NCI-H146 treated with DMSO at 0.1 percent for 48 hours (cell line): ENCODE data around the gene STK10.

Experiments used
- DNase-seq: peaks from one replicate; lab custom pipeline; 2025; ENCODE audit not compliant: unreplicated experiment; lab: John Stamatoyannopoulos, UW

Gene STK10

DNA sequence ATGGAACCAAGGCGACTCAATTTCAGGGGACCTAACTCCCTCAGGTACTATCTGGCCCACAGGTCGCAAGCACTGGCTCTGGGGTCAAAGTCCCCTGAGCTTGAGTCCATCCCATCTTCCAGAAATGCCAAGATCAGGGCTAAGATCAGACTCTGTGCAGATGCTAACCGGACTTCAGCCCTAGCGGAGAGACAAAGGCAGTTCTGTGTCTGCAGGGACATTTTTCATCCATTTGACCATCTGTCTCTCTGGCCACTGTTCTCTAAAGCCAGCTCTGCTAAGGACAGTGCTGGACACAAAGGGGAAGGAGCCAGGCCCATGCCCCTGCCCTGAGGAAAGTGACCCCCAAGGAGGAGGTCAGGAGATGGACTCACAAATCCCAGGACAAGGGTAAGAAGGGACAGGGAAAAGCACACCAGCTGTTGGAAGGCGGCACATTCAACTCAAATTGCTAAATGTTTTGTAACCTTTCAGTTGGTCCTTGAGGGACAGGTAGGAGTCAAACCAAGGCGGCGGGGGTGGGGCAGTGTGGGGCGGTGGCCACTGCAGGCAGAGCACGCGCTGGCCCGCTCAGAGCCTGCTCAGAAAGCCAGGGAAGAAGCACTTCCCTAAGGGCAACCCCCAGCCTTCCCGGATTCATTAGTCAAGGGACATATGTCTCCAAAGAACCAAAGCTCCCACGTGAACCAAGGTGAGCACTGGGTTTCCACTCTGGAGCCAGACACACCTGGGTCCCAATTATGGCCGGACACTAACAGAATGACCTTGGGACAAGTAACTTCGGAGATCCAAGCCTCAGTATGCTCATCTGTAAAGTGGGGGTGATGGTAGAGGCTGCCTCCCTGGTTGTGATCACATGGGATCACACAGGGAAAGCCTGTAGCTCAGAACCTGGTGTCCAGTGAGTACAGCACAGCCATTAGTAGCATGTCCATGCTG is 42.8 kb downstream of the STK10 start:
- no peak for DNase-seq

DNA sequence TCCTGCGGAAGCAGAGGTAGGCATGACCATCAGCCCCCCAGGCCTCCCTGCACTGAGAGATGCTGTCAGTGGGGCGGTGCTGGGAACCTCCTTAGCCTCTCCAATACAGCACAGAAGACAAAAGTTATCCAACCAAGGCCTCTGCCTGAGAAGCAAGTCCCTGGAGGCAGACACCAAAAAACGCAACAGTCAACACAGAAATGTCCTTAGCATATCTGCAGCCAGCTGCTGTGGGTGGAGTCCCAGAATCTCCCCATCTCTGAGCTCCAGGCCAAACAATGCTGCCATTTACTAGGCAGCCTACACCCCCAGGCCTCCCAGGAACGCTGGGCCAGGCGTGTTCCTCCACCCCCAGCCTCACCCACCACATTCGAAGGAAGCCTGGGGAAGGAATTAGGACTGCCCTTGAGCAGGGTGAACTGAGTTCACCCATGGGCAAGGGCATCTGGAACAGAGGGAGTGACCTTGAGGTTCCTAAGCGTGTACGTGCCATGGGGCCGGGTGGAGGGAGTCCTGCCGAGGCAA is 43.7 kb downstream of the STK10 start:
- DNase-seq, result no peak

DNA sequence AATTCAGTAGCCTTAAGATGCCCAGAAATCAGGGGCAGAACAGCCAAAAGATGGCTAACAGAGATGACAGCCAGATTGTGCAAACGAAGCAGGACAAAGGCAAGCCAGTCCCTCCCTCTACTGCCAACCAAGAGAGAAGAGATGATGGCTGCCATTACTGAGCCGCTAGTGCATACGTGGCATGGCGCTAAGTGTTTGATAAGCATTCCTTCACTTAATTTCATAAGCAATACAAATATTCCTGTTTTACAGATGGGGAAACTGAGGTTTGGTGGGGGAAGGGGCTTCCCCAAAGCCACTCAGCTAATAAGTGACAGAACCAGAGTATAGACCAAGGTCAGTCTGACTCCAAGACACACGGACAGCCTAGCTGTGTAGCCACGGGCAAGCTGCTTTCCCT is 44.1 kb downstream of the STK10 start:
- no peak for DNase-seq

DNA sequence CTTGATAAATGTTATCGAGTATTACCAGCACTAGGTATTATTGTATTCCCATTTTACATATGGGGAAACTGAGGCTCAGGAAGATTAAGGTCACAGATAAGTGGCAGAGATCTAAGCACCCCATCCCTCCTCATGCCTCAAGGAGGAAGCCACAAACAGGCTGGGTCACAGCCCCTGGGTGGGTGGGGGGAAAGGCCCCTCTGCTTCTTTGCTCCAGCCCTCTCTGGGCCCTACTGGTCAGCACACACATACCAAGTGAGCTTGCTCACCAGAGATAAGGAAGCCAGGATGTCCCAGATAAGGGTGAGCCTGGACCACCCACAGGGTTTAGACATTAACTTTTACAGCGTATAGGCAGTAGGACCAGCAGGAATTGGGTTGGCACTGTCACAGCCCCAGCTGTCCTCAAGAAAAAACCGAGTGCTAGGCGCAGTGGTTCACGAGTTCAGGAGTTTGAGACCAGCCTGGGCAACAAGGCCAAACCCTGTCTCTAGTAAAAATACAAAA is 45.3 kb downstream of the STK10 start:
- no peak for DNase-seq

DNA sequence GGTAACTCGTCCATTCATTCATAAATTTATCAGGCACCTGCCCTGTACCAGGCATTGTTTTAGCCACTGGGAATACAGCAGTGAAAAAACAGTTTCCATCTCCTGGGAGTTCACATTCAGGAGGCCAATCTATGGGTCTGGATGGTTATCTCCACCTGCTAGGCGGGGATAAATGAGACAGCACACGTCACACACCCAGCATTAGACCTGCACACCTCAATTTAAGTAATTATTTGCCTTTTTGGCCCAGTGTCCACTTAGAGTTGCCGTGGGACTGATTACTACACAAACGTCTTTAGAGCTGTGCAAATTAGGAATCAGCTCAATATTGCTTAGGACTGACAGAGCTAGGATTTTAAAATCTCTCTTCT is 46.1 kb downstream of the STK10 start:
- DNase-seq, result no peak

DNA sequence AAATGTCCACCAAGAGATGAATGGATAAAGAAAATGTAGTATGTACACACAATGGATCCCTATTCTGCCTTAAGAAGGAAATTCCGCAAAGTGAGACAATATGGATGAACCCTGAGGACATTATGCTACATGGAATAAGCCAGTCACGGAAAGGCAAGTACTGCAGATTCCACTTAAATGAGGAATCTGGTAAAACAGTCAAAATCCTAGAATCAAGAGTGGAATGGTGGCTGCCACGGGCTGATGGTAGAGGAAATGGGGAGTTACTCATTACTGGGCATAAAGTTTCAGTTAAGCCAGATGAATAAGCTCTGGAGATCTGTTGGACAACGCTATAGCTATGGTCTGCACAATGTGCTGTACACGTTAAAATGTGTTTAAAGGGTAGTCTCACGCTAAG is 47.2 kb downstream of the STK10 start:
- DNase-seq, result no peak

DNA sequence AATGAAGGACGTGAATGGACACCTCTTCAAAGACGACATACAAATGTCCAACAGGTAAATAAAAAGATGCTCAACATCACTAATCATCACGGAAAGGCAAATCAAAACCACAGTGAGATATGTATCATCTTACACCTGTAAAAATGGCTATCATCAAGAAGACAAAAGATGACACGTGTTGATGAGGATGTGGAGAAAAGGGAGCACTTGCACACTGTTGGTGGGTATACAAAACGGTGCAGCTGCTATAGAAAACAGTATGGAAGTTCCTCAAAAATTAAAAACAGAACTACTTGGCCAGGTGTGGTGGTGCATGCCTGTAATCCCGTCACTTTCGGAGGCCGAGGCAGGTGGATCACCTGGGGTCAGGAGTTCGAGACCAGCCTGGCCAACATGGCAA is 47.9 kb downstream of the STK10 start:
- peak; percentile 76 for DNase-seq

DNA sequence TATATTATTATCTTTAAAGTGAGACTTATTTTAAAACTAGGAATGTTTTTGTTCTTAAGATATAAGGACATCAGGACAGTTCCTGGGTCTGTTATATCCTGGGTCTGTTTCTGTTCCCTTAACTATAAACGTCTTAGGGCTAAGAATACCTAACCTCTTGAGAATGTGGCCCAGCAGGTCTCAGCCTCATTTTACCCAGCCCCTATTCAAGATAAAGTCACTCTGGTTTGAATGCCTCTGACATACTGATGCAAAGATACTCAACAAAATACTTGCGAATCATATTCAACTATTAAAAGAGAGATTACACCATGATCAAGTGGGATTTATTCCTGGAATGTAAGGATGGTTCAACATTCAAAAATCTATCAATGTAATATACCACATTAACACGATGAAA is 51.0 kb downstream of the STK10 start:
- DNase-seq, result no peak

DNA sequence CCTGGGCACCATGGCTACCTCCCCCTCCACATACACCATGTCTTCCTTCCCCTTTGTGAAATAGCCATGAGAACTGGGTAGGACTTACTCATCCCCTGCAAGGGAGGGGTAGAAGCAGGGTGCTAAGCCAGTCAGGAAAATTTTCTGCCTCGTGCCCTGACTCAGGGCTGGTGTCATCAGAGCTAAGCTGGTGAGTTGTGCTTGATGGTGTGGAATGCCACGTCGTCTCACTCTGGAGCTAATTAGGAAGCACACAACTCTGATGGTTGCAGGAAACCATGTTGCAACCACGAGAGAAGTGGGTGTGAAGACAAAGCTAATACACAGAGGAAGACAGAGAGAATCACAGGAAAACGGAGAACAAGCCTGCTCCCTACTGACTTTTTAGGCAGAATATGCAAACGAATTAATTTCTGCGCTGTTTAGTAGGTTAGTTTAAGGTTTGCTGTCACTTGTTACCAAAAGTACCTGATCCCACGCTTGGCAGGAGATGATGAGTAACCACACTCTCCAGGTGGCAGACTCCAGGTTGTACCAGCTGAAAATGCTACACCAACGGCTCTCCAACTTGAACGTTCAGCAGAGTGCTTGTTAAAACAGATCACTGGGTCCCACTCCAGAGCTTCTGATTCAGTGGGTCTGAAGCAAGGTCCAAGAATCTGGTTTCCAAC is 54.5 kb downstream of the STK10 start:
- DNase-seq, result no peak

DNA sequence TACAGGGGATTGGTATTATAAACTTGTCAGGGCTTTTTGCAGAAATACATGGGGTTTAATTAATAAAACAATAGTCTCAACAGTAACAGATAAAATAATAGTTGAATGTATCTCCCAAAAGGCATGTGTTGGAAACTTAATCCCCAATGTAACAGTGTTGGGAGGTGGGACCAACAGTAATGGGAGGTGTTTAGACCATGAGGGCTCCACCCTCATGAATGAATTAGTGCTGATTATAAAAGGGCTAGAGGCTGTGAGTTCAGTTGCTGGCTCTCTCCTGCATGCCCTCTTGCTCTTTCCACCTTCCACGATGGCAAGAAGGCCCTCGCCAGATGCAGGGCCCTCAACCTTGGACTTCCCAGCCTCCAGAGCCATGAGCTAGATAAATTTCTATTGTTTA is 56.3 kb downstream of the STK10 start:
- DNase-seq, result no peak

DNA sequence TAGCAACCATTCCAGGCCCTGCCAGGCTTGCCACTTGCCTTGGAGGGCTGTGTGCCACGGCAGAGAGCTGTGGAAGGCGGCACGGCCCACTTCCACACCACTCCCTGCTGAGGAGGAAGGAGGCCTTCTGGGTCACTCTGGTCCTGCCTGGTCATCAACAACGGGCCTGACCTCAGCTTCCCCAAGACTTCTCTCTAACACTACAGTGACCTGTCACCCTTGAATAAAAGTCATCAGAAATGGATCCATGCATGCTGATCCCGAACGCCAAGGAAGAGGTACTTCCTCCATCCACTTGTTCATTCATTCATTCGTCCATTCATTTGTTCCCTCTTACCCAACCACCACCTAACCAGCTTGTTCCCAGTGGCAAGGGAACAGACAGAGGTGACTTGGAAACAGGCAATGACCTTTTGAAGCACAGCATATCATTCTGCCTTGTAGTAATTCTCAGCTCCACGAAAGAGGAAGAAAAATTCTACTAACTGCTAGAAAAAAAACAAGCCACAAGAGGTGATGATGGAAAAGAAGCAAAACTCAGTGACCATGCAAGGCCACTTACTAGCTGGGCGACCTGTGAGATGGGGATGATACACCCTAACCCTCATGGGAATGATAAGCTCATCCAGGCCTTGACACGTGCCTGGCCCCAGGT is 58.6 kb downstream of the STK10 start:
- no peak for DNase-seq

DNA sequence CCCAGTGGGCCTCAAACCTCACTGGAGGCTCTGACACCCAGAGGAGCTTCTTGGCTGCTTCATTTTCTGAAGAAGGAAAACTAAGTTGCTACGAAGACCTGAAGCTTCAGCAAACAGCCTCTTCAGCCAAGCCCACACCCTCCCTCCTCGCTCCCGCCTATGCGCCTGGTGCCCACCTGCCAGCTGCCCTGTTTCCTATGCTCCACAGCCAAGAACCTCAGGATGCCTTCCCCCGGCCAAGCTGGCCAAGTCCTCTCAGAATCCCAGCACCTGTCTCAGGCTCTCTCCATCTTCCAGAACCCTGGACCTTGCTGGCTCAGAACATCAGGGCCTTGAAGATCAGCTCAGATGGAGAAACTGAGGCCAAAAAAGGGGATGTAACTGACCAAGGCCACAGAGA is 60.4 kb downstream of the STK10 start:
- DNase-seq, result no peak

DNA sequence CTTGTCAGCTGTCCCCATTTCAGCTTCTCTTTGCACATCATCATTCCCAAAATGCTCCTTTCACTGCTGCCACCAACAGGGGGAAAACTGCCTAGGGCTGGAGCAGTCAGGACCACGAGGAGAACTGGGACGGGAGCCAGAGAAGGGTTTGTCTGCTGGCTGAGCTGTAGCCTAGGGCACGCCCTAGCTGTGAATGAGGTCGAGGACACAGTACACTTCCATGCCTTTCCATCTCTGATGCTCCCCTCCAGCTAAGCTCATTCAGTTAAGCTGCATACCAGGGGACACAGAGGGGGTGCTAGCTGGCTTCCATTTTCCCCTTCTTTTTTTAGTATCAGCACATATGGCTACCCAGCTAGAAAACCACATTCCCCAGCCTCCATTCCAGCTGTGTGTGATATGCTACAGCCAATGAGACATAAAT is 64.7 kb downstream of the STK10 start:
- DNase-seq, result no peak

DNA sequence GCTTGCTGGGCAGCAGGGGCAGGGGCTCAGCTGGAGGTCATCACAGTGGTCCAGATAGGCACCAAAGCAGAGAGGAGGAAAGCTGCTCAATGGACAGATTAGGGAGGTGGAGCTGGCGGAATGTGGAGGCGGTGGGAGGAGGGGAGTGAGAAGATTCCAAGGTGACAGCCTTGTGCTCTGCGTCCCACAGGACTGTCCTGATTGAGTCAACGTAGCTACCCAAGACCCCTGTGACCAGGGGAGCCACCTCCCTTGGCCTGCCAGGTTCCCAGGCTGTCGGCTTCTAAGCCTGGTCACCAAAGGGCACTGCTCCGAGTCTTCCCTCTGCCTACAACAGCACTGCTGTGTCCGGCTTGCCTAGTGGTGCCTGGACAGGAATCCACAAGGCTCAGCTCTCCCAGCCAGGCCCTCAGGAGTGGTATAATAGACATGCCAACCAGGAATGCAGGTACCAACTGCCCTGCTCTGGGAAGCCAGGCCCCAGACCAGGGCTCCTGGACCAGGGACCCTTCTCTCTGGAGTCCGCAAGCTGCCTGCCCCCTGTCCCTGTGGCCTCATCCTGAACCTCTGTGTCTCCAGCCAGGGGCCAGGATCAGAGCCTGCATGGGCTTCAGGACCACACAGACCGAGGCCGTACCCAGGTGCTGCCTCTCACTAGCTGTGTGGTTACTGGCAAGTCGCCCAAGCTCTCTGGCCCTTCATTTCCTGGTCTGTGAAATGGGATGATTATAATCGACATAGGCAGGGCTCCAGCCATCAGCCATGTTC is 67.9 kb downstream of the STK10 start:
- no peak for DNase-seq

DNA sequence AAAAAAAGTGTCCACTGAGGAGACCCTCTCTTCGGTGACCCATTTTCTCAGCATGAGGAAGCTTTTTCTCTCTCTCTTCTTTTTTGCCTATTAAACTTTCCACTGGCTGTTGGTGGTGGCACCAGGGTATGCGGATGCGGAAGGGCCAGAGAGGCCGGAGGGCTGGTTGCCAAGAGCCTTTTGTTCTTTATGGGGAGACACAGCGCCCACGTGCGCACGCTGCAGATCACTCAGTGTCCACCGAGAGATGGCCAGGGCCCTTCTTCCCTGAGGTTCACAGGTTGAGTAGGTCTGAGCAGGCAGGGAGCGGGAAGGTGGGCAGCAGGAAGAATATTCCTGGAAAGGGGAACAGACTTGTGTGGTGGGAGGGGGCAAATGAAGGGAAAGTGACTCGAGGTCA is 69.1 kb downstream of the STK10 start:
- no peak for DNase-seq

DNA sequence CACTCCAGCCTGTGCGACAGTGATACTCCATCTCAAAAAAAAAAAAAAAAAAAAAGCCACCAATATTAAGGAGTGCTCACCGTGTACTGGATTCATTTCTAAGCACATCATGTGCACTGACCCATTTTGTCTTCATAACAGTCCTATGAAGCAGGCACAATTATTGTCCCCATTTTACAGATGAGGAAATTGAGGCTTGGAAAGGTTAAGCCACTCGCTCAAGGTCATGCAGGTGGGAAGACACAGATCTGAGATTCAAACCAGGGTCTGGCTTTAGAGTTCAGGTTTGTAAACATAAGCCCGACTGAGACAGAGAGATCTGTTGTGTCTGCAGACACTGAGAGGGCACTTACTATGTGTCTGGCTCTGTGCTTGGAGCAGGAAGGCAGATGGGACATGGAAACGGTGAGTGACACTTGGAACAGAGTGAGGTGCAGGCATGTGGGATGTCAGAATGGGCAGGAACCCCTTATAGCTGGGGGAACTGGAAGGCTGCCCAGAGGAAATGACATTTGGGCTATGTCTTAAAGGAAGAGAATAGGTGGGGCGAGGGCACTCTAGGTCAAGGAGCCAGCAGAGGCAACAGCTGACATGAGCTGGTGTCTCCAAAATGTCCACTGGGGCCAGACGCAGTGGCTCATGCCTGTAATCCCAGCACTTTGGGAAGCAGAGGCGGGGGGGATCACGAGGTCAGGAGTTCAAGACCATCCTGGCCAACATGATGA is 69.9 kb downstream of the STK10 start:
- no peak for DNase-seq

DNA sequence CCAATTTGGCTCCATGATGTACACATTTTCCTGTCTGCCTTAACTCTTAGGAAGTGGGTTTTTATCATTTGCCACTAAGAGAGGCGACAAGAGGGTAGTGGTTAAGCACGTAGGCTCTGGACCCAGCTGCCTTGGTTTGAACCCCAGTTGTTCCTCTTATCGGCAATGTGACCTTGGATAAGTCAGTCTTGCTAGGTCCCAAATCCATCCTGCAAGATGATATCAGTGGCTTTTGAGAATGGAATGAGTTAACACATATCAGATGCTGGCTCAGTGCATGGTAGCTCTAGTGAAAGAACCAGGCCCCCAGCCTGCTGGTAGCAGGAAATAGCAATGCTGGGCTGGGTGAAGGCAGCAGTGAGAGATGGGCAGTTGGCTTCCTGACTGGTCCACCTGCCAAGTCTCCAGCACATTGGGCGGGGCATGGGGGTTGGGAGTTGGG is 72.5 kb downstream of the STK10 start:
- no peak for DNase-seq

DNA sequence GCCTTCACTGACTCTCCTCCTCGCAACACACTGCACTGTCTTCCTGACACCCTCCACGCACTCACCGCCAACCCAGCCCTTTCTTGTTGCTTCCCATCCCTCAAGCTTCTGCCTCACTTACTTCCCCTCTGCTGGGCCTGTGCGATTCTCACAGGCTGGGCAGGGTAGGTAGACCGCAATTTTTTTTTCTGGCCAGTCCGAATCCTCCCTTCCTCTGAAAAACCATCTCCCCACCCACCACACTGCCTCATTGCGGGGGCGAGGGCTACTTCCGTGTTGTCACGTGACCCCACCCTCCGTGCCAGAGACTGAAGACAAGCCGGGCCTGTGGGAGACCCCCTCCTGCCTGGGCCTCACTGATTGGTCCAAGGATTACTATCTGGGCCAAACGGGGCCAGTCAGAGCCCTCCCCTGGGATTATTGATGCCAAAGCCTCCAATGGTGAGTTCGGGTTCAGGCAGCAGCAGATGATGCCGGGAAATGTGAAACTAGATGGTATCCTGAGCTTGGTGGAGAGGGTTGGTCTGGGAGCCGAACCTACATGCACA is 73.1 kb downstream of the STK10 start:
- DNase-seq, result no peak

DNA sequence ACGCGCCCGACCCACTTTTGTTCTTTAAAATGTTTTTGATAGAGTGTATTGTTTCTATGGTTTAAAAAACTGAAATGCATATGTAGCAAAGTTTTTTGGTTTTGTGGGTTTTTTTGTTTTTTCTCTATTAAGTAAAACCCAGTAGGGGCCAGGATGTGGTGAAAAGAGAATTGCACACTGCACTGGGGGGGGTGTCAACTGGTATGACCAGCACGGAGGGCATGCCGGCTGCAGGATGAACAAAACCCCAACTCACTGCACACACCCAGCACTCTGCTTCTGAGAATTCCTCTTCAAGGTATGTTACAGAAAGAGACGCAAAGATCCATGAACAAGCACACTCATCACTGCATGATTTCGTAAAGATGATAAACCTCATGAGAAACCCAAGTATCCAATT is 75.0 kb downstream of the STK10 start:
- no peak for DNase-seq

DNA sequence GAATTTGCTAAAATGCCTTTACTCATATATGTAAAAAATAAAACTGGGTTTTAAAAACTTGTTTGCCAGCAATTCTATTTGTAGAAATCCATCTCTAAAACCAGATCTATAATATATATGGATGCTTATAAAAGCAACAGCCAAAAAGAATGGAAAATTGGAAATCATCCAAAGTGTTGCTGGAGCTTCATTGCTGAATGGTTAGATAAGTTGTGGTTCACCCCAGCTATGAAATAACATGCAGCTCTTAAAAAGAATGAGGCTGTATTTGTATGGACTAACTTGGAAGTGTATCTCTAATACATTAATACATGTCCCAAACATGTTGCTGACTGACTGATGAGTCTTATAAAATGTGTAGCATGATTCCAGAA is 76.2 kb downstream of the STK10 start:
- DNase-seq, result no peak
